Adrenal gland (tissue), 5 donors: ENCODE results near the gene AKAP1.

Experiments used
- CTCF ChIP-seq, 6 experiments: fragments of 450-650 bp in 4 of 6; fragments of 200-600 bp in 2 of 6; sonication (generic) in 1 of 6; IDR thresholded peaks; 1 replicate in 5 of 6; 2 replicates in 1 of 6; pipeline versions ENCODE4 v1.5.1 to v1.8.0; 2016 to 2021; ENCODE audit warnings: antibody characterized with exemption in 6 of 6, mild to moderate bottlenecking in 2 of 6, moderate library complexity in 1 of 6
- POLR2A ChIP-seq, 2 donors: fragments of 450-650 bp; IDR thresholded peaks; one replicate each; pipeline ENCODE4 v1.6.1; 2017; ENCODE audit warnings: antibody characterized with exemption in 2 of 2, mild to moderate bottlenecking in 2 of 2, moderate library complexity in 1 of 2
- donor health status: DM: no; HTN: no; CAD: no.

GRCh38 chr17:57109393-57110151 is 24.5 kb downstream of the AKAP1 start:
- TF ChIP-seq CTCF (IDR thresholded peaks at IDR 0.05) (no peak), POLR2A (IDR thresholded peaks at IDR 0.05) (no peak)
